ENCODE measurements around the gene ADGRG6.

The ADGRG6 gene

DNA sequence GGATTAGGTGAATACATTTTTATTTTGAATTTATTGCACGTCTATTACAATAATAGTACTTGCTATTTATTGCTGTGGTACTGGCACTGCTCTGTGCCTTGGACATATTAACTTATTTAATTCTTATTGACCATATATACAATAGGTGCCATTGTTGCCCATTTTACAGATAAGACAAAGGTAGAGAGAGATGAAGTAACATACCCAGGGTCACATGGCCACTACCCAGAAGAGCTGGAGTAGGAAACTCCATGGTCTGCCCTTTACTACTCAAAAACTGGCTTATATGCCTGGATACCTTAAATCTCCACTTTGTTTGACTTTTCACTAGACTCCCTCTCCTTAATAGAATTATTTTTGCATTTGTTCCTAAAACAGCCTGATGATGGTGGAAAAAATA, 67.5 kb downstream of the ADGRG6 start:
- peaks cover 3% of the 10 kb centered on the region for H3K27me3 Mint-ChIP-seq
- no peak overlapping the region for H3K27ac Mint-ChIP-seq
- no peaks in the 10 kb centered on the region for H3K4me1 Mint-ChIP-seq
- no peak overlapping the region for H3K4me3 Mint-ChIP-seq
- H3K9me3 Mint-ChIP-seq = no peaks in the 10 kb centered on the region
- H3K36me3 Mint-ChIP-seq = peaks cover 3% of the 10 kb centered on the region

- no peaks in the 10 kb centered on the region for H3K9me3 Mint-ChIP-seq
- no peaks in the 10 kb centered on the region for H3K4me1 Mint-ChIP-seq
- H3K27ac Mint-ChIP-seq = no peak overlapping the region
- peaks cover 1% of the 10 kb centered on the region for H3K36me3 Mint-ChIP-seq
- H3K4me3 Mint-ChIP-seq = no peak overlapping the region
- H3K27me3 Mint-ChIP-seq = no peaks in the 10 kb centered on the region
Measured at GRCh38 chr6:142372348-142372747, 70.5 kb downstream of the ADGRG6 start.

DNA sequence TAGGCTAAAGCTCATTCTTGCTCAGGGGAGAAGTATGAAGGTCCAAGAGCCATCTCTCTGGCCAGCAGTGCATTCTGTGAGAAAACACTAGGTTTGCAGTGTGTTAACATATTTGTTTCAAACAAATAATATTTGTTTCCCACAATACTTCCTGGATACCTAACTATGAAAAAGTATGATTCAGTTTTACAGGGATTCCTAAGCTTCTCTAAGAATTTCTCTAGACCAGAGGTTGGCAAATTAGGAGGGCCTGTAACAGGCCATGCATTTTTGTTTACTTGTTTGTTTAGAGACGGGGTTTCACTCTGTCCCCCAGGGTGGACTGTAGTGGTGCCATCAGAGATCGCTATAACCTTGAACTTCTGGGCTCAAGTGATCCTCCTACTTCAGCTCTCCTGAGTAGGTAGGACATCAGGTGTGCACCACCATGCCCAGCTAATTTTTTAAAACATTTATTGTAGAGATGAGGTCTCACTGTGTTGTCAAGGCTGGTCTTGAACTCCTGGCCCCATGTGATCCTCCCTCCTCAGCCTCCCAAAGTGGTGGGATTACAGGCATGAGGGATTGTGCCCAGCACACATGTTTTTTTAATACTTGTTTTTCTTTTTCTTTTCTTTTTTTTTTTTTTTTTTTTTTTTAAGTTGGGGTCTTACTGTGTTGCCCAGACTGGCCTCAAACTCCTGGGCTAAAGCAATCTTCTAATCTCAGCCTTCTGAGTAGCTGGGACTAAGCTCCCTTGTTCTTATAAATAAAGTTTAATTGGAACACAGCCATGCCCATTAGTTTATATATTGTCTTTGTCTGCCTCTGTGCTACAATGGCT, 71.7 kb downstream of the ADGRG6 start:
- Mint-ChIP-seq H3K4me1 (peaks cover 1% of the 10 kb centered on the region), H3K9me3 (no peaks in the 10 kb centered on the region), H3K36me3 (peaks cover 1% of the 10 kb centered on the region), H3K4me3 (no peak overlapping the region), H3K27ac (no peak overlapping the region), H3K27me3 (no peaks in the 10 kb centered on the region)

- H3K27me3 Mint-ChIP-seq = no peaks in the 10 kb centered on the region
Measured at GRCh38 chr6:142374091-142374770, 72.4 kb downstream of the ADGRG6 start.

GRCh38 chr6:142374965-142375733, 73.3 kb downstream of the ADGRG6 start:
- peaks cover 1% of the 10 kb centered on the region for H3K36me3 Mint-ChIP-seq
- H3K27me3 Mint-ChIP-seq = no peaks in the 10 kb centered on the region
- H3K4me1 Mint-ChIP-seq = peaks cover 8% of the 10 kb centered on the region
- no peak overlapping the region for H3K4me3 Mint-ChIP-seq
- no peaks in the 10 kb centered on the region for H3K9me3 Mint-ChIP-seq
- no peak overlapping the region for H3K27ac Mint-ChIP-seq

More at GRCh38 chr6:142374091-142374770, 72.4 kb downstream of the ADGRG6 start:
- H3K27ac Mint-ChIP-seq = no peak overlapping the region
- H3K9me3 Mint-ChIP-seq = no peaks in the 10 kb centered on the region
- no peak overlapping the region for H3K4me3 Mint-ChIP-seq
- H3K4me1 Mint-ChIP-seq = peaks cover 8% of the 10 kb centered on the region
- peaks cover 1% of the 10 kb centered on the region for H3K36me3 Mint-ChIP-seq

- H3K9me3 Mint-ChIP-seq = no peaks in the 10 kb centered on the region
- peaks cover 1% of the 10 kb centered on the region for H3K36me3 Mint-ChIP-seq
- H3K27ac Mint-ChIP-seq = no peak overlapping the region
- peaks cover 8% of the 10 kb centered on the region for H3K4me1 Mint-ChIP-seq
- no peaks in the 10 kb centered on the region for H3K27me3 Mint-ChIP-seq
- no peak overlapping the region for H3K4me3 Mint-ChIP-seq
Measured at GRCh38 chr6:142376115-142376514, 74.3 kb downstream of the ADGRG6 start.

DNA sequence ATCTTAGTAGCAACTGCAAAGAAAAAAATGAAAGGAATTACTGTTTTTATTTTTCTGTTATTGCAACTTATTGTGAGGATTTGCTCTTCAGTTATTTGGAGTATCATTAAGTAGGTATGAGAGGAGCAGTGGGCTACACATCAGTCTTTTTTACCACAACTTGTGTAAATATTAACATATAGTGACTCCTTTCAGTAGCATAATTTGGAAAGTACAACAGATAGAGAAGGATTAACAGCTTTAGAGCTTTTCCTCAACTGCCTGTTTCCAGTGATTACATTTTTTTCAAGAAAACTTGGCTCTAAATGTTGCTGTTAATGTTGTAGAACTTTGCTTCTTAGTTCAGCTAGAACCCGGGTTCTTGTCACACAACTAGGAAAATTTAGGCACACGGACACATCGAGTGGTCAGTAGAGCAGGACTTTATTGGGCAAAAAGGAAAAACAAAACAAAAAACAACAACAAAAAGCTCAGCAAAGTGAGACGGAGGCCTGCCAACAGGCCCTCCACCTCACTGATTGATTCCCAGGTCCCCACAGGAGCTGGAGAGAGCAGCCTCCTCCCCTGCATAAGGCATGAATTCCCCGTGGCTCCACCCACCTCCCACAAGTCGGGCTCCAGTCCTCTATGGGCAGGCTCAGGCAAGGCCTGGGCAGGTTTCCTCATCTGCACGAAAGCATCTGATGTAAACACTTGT, 75.1 kb downstream of the ADGRG6 start:
- no peak overlapping the region for H3K27ac Mint-ChIP-seq
- H3K4me1 Mint-ChIP-seq = peaks cover 8% of the 10 kb centered on the region
- H3K36me3 Mint-ChIP-seq = peaks cover 1% of the 10 kb centered on the region
- H3K9me3 Mint-ChIP-seq = no peaks in the 10 kb centered on the region
- H3K27me3 Mint-ChIP-seq = no peaks in the 10 kb centered on the region
- no peak overlapping the region for H3K4me3 Mint-ChIP-seq

DNA sequence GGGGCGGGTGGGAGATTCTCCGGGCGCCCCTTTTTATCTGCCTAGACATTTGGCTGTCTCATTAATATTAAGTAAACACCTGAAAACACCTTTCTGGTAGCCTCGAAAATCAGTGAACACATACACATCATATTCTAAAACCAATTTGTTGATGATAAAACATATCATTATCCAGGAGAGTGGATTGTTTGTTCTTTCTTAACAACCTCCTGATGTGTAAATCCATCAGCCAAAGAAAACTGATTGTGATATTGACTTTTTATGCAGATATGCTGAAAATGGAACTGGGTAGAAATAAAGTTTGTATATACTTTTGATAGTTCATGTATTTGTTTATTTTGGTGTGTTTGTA, 75.7 kb downstream of the ADGRG6 start:
- peaks cover 8% of the 10 kb centered on the region for H3K4me1 Mint-ChIP-seq
- no peaks in the 10 kb centered on the region for H3K36me3 Mint-ChIP-seq
- no peaks in the 10 kb centered on the region for H3K27me3 Mint-ChIP-seq
- H3K4me3 Mint-ChIP-seq = no peak overlapping the region
- H3K27ac Mint-ChIP-seq = no peak overlapping the region
- H3K9me3 Mint-ChIP-seq = no peaks in the 10 kb centered on the region

DNA sequence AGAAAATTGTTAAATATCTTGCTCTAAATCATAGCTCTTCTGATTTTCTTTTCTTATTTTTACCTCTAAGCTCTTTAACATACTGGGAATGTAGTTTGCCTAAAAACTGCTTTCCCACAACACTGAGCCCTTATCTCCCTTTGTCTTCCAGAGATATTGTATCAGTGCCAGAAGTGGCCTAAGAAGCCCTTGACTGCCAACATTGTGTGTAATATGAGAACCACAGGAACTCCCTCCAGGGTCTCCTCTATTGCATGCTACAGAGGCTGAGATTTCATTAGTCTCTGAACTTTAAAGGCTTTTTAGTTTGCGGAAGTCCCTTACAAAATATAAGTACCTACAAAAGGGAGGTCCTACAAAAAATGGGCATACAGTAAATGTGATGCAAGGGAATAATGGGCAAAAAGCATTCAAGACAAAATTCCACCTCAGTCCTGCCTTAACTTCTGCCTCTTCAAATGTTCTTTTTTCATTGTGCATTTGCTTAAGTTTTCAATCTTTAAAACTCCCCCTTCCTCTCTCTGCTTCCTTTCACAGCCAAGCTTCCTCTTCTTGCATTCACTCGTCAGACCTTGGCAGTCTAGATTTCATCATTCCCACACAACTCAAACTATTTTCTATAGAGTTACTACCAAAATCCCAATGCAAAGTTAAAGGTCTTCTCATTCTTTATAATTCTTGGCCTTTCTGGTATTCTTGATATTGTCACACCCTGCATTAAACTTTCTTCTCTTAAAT, 76.5 kb downstream of the ADGRG6 start:
- no peaks in the 10 kb centered on the region for H3K9me3 Mint-ChIP-seq
- no peak overlapping the region for H3K4me3 Mint-ChIP-seq
- no peaks in the 10 kb centered on the region for H3K36me3 Mint-ChIP-seq
- H3K4me1 Mint-ChIP-seq = peaks cover 8% of the 10 kb centered on the region
- H3K27ac Mint-ChIP-seq = peak overlapping the region; percentile 25
- no peaks in the 10 kb centered on the region for H3K27me3 Mint-ChIP-seq

GRCh38 chr6:142380626-142381025, 78.8 kb downstream of the ADGRG6 start:
- no peaks in the 10 kb centered on the region for H3K36me3 Mint-ChIP-seq
- no peak overlapping the region for H3K27ac Mint-ChIP-seq
- no peaks in the 10 kb centered on the region for H3K9me3 Mint-ChIP-seq
- H3K27me3 Mint-ChIP-seq = no peaks in the 10 kb centered on the region
- peaks cover 8% of the 10 kb centered on the region for H3K4me1 Mint-ChIP-seq
- no peak overlapping the region for H3K4me3 Mint-ChIP-seq

DNA sequence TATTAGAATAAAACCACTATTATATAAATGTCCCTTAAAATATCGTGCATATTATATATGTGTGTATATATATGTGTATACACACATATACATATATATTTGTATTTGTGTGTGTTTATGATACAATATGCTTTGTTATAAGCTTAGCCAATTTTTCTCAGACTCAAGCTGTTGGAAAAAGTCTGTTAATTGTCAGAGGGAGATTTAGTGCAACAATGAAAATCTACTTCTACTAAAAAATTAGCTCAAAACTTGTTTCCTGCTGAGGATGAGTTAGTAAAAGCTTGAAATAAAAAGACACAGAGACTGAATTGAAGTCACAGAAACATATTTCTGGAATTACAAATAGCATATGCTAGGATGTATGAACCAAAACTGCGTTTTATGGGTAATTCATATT, 79.4 kb downstream of the ADGRG6 start:
- H3K36me3 Mint-ChIP-seq = no peaks in the 10 kb centered on the region
- H3K4me1 Mint-ChIP-seq = peaks cover 8% of the 10 kb centered on the region
- no peak overlapping the region for H3K27ac Mint-ChIP-seq
- H3K27me3 Mint-ChIP-seq = no peaks in the 10 kb centered on the region
- H3K4me3 Mint-ChIP-seq = no peak overlapping the region
- no peaks in the 10 kb centered on the region for H3K9me3 Mint-ChIP-seq

DNA sequence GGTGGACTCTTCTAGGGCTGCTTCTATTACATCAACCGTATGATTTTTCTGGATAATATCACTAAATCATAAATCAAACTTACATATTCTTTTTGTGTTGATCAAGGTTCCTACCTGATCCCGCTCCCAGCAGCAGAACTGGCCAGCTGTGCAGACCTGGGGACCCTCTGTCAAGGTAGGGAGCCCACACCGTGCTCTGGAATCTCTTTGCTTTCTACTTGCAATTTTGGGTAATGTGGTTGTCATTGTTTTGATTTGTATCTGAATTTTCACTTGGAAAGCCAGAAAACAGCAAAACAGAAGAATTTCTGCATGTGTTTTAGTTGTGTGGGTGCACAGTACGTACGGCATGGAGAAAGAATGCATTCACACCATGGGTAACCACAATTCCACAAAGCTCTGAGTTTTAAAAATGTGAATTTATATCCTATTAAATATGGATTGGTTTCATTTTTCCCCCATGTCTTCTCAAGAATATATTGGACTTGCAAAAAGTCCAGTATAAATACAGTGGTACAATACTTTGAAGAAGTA, 80.1 kb downstream of the ADGRG6 start:
- Mint-ChIP-seq H3K9me3 (no peaks in the 10 kb centered on the region), H3K36me3 (no peaks in the 10 kb centered on the region), H3K27ac (no peak overlapping the region), H3K27me3 (no peaks in the 10 kb centered on the region), H3K4me3 (no peak overlapping the region), H3K4me1 (peaks cover 8% of the 10 kb centered on the region)

DNA sequence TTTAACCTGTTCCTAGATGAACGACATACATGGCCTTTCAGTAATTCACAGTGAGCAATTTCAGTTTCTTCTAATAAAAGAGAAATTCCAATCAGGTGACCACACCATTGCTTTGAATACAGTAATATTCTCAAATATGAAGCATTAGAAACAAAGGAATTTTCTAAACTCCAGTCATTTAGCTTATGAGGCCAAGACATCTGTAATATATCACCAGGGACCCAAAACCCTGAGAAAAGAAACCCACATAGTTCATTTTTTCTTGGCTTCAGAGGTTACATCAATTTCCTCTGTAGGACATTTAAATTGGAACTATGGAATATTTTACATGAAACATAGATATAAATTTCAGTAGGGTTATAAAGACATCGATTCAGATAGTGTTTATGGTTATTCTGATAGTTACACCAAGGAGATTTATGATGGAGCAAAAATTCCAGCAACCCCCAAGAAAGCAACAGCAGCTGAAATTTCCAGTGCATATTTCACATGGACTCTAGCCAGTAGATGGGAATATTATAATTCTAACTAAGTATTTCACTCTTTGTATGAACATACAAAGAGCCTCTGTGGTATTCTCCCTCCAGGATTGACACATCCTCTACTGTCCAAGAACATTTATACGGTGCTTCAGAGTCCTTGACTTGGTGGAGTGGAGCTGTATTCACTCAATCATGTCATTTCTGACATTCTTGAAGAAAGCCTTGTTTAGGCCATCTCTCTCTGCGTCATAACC, 82.9 kb downstream of the ADGRG6 start:
- H3K27me3 Mint-ChIP-seq = no peaks in the 10 kb centered on the region
- H3K27ac Mint-ChIP-seq = no peak overlapping the region
- no peaks in the 10 kb centered on the region for H3K36me3 Mint-ChIP-seq
- H3K4me3 Mint-ChIP-seq = no peak overlapping the region
- H3K4me1 Mint-ChIP-seq = peaks cover 7% of the 10 kb centered on the region
- no peaks in the 10 kb centered on the region for H3K9me3 Mint-ChIP-seq

DNA sequence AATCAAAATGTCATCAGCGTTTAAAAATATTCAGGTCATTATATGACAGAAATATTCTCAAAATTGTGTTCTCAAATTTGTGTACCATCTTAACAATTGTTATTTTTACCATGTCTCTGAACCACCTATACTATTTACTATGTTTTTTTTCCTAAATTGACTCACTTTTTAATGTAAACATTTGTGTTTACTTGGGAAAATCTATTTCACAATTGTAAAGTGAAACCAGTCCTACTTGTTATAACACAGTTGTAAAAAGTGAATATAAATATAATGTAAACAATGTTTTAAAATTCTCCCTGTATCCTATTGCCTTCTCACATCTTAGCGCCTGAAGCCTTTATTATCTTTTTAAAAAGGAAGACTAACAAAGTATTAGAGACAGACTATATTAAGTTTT, 83.5 kb downstream of the ADGRG6 start:
- Mint-ChIP-seq H3K27me3 (no peaks in the 10 kb centered on the region), H3K36me3 (no peaks in the 10 kb centered on the region), H3K4me3 (no peak overlapping the region), H3K27ac (no peak overlapping the region), H3K9me3 (no peaks in the 10 kb centered on the region), H3K4me1 (peaks cover 7% of the 10 kb centered on the region)
